Raji (cell line): ENCODE data around the gene KCNB1.

Source experiments
- POLR2A ChIP-seq: IDR thresholded peaks from 2 replicates; pipeline ENCODE4 v1.6.1; 2011; ENCODE audit warnings: low read depth, low read length, control low read depth; ENCODE audit not compliant: insufficient read depth

The KCNB1 gene

GRCh38 chr20:49482621-49483017 is at the start of gene KCNB1:
TSS of gene KCNB1 (minus strand) at chr20:49482668. CDS start at chr20:49482480, 188 bp downstream.
- TF ChIP-seq POLR2A: no peak

- TF ChIP-seq POLR2A: no peak
Observed at GRCh38 chr20:49529470-49529869, 47.0 kb upstream of the KCNB1 start.

- TF ChIP-seq POLR2A: no peak
Observed at GRCh38 chr20:49526568-49526967, 44.1 kb upstream of the KCNB1 start.

GRCh38 chr20:49526056-49526455 is 43.6 kb upstream of the KCNB1 start:
- TF ChIP-seq POLR2A: no peak

GRCh38 chr20:49523767-49524360 is 41.4 kb upstream of the KCNB1 start:
- no peak for TF ChIP-seq POLR2A

GRCh38 chr20:49521356-49521755 is 38.9 kb upstream of the KCNB1 start:
- no peak for TF ChIP-seq POLR2A

GRCh38 chr20:49519777-49520359 is 37.4 kb upstream of the KCNB1 start:
- TF ChIP-seq POLR2A: no peak

- no peak for TF ChIP-seq POLR2A
Observed at GRCh38 chr20:49519212-49519712, 36.8 kb upstream of the KCNB1 start.

- TF ChIP-seq POLR2A: no peak
Observed at GRCh38 chr20:49518576-49518975, 36.1 kb upstream of the KCNB1 start.

GRCh38 chr20:49517805-49518100 is 35.3 kb upstream of the KCNB1 start:
- no peak for TF ChIP-seq POLR2A

- TF ChIP-seq POLR2A: no peak
Observed at GRCh38 chr20:49516916-49517804, 34.7 kb upstream of the KCNB1 start.

- TF ChIP-seq POLR2A: no peak
Observed at GRCh38 chr20:49515586-49515985, 33.1 kb upstream of the KCNB1 start.

- TF ChIP-seq POLR2A: no peak
Observed at GRCh38 chr20:49513517-49513916, 31.0 kb upstream of the KCNB1 start.

- no peak for TF ChIP-seq POLR2A
Observed at GRCh38 chr20:49513009-49513408, 30.5 kb upstream of the KCNB1 start.

GRCh38 chr20:49511788-49512525 is 29.5 kb upstream of the KCNB1 start:
- TF ChIP-seq POLR2A: no peak

GRCh38 chr20:49510562-49511122 is 28.2 kb upstream of the KCNB1 start:
- TF ChIP-seq POLR2A: no peak
